ENCODE results near the gene BRD4. TPM values are rescaled to one million over a fixed set of nuclear protein-coding genes. Genes with fewer than 3 reads are reported as not detected.
A peak's percentile ranks its signal among the peaks of the same experiment; 100 is the strongest.

BRD4 gene
- total and polyA plus RNA-seq, 2 of the 13 experiments (the other 11 are each of a cell fraction or from before 2014, with no cell fraction given): 10.5 to 11.4 TPM

GRCh38 chr19:15297416-15298224 is 34.7 kb downstream of the BRD4 start (continued):
- TF ChIP-seq RBAK (CRISPR knock-in tag; IDR thresholded peaks at IDR 0.05) (0 out of 2 replicates have a peak, but pooled peaks have one; percentile 43), ZNF224 (CRISPR knock-in tag; IDR thresholded peaks at IDR 0.05) (no peak), ZEB1 (IDR thresholded peaks at IDR 0.05; ENCODE audit: insufficient replicate concordance, low read depth) (peak; percentile 81), SPEN (CRISPR knock-in tag; IDR thresholded peaks at IDR 0.05; ENCODE audit: low read depth) (0 out of 2 replicates have a peak, but pooled peaks have one; percentile 39), MYNN (CRISPR knock-in tag; IDR thresholded peaks at IDR 0.05; ENCODE audit: low read depth) (0 out of 2 replicates have a peak, but pooled peaks have one; percentile 50), THYN1 (CRISPR knock-in tag; IDR thresholded peaks at IDR 0.05; ENCODE audit: borderline replicate concordance, low read depth) (no peak), NFIC (IDR thresholded peaks at IDR 0.05; ENCODE audit: low read length) (peak; percentile 84), TOE1 (CRISPR knock-in tag; IDR thresholded peaks at IDR 0.05) (no peak)
- TF ChIP-seq, protein P1, sequence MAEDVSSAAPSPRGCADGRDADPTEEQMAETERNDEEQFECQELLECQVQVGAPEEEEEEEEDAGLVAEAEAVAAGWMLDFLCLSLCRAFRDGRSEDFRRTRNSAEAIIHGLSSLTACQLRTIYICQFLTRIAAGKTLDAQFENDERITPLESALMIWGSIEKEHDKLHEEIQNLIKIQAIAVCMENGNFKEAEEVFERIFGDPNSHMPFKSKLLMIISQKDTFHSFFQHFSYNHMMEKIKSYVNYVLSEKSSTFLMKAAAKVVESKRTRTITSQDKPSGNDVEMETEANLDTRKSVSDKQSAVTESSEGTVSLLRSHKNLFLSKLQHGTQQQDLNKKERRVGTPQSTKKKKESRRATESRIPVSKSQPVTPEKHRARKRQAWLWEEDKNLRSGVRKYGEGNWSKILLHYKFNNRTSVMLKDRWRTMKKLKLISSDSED (CRISPR knock-in tag; IDR thresholded peaks at IDR 0.05): no peak
- TF ChIP-seq, protein P2, sequence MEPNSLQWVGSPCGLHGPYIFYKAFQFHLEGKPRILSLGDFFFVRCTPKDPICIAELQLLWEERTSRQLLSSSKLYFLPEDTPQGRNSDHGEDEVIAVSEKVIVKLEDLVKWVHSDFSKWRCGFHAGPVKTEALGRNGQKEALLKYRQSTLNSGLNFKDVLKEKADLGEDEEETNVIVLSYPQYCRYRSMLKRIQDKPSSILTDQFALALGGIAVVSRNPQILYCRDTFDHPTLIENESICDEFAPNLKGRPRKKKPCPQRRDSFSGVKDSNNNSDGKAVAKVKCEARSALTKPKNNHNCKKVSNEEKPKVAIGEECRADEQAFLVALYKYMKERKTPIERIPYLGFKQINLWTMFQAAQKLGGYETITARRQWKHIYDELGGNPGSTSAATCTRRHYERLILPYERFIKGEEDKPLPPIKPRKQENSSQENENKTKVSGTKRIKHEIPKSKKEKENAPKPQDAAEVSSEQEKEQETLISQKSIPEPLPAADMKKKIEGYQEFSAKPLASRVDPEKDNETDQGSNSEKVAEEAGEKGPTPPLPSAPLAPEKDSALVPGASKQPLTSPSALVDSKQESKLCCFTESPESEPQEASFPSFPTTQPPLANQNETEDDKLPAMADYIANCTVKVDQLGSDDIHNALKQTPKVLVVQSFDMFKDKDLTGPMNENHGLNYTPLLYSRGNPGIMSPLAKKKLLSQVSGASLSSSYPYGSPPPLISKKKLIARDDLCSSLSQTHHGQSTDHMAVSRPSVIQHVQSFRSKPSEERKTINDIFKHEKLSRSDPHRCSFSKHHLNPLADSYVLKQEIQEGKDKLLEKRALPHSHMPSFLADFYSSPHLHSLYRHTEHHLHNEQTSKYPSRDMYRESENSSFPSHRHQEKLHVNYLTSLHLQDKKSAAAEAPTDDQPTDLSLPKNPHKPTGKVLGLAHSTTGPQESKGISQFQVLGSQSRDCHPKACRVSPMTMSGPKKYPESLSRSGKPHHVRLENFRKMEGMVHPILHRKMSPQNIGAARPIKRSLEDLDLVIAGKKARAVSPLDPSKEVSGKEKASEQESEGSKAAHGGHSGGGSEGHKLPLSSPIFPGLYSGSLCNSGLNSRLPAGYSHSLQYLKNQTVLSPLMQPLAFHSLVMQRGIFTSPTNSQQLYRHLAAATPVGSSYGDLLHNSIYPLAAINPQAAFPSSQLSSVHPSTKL (CRISPR knock-in tag; IDR thresholded peaks at IDR 0.05): peak; percentile 92
- TF ChIP-seq, protein P3, sequence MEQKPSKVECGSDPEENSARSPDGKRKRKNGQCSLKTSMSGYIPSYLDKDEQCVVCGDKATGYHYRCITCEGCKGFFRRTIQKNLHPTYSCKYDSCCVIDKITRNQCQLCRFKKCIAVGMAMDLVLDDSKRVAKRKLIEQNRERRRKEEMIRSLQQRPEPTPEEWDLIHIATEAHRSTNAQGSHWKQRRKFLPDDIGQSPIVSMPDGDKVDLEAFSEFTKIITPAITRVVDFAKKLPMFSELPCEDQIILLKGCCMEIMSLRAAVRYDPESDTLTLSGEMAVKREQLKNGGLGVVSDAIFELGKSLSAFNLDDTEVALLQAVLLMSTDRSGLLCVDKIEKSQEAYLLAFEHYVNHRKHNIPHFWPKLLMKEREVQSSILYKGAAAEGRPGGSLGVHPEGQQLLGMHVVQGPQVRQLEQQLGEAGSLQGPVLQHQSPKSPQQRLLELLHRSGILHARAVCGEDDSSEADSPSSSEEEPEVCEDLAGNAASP (CRISPR knock-in tag; IDR thresholded peaks at IDR 0.05; ENCODE audit: borderline replicate concordance): peak; percentile 58; the same call in 1 of the 2 replicates
- TF ChIP-seq, protein P4, sequence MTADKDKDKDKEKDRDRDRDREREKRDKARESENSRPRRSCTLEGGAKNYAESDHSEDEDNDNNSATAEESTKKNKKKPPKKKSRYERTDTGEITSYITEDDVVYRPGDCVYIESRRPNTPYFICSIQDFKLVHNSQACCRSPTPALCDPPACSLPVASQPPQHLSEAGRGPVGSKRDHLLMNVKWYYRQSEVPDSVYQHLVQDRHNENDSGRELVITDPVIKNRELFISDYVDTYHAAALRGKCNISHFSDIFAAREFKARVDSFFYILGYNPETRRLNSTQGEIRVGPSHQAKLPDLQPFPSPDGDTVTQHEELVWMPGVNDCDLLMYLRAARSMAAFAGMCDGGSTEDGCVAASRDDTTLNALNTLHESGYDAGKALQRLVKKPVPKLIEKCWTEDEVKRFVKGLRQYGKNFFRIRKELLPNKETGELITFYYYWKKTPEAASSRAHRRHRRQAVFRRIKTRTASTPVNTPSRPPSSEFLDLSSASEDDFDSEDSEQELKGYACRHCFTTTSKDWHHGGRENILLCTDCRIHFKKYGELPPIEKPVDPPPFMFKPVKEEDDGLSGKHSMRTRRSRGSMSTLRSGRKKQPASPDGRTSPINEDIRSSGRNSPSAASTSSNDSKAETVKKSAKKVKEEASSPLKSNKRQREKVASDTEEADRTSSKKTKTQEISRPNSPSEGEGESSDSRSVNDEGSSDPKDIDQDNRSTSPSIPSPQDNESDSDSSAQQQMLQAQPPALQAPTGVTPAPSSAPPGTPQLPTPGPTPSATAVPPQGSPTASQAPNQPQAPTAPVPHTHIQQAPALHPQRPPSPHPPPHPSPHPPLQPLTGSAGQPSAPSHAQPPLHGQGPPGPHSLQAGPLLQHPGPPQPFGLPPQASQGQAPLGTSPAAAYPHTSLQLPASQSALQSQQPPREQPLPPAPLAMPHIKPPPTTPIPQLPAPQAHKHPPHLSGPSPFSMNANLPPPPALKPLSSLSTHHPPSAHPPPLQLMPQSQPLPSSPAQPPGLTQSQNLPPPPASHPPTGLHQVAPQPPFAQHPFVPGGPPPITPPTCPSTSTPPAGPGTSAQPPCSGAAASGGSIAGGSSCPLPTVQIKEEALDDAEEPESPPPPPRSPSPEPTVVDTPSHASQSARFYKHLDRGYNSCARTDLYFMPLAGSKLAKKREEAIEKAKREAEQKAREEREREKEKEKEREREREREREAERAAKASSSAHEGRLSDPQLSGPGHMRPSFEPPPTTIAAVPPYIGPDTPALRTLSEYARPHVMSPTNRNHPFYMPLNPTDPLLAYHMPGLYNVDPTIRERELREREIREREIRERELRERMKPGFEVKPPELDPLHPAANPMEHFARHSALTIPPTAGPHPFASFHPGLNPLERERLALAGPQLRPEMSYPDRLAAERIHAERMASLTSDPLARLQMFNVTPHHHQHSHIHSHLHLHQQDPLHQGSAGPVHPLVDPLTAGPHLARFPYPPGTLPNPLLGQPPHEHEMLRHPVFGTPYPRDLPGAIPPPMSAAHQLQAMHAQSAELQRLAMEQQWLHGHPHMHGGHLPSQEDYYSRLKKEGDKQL (CRISPR knock-in tag; IDR thresholded peaks at IDR 0.05; ENCODE audit: low read depth): peak; percentile 95; the same call in 1 of the 2 replicates
- TF ChIP-seq, protein P5, sequence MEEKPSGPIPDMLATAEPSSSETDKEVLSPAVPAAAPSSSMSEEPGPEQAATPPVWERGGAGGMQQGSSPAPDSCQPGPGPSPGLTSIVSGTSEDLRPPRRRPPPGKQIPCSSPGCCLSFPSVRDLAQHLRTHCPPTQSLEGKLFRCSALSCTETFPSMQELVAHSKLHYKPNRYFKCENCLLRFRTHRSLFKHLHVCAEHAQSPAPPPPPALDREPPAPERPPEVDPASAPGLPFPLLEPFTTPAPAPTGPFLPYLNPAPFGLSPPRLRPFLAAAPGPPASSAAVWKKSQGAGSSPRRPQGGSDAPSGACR (CRISPR knock-in tag; IDR thresholded peaks at IDR 0.05): no peak
